K562 (cell line): ENCODE results near the gene ZDHHC5. TPM values are rescaled to one million over a fixed set of nuclear protein-coding genes. Genes with fewer than 3 reads are reported as not detected.

Source experiments
- ASH1L ChIP-seq: fragments of 450-650 bp; IDR thresholded peaks from 2 replicates; pipeline ENCODE4 v1.6.1; 2018; ENCODE audit warnings: borderline replicate concordance, mild to moderate bottlenecking, low read depth; ENCODE audit not compliant: partially characterized antibody
- BMI1 ChIP-seq: fragments of 150-350 bp; IDR thresholded peaks from 2 replicates; pipeline ENCODE4 v1.6.1; 2014; ENCODE audit warnings: low read length
- COPS2 ChIP-seq: fragments of 450-650 bp; conservative IDR thresholded peaks from 2 replicates; pipeline ENCODE4 v1.6.1; 2016; ENCODE audit warnings: mild to moderate bottlenecking, moderate library complexity
- ERF ChIP-seq: fragments of 450-650 bp; formaldehyde crosslinking; IDR thresholded peaks from 2 replicates; pipeline ENCODE4 v1.4.0; 2020; ENCODE audit warnings: mild to moderate bottlenecking, mixed read lengths
- HMGXB4 ChIP-seq: sonication (generic); formaldehyde crosslinking; IDR thresholded peaks from 2 replicates; pipeline ENCODE4 v1.8.1; 2023; ENCODE audit warnings: mild to moderate bottlenecking, missing genetic modification reagents
- IFI16 ChIP-seq: fragments of 250-450 bp; sonication (Bioruptor Pico); IDR thresholded peaks from 2 replicates; pipeline ENCODE4 v2.1.2; 2022; ENCODE audit warnings: mild to moderate bottlenecking, inconsistent platforms
- KLF13 ChIP-seq: fragments of 450-650 bp; IDR thresholded peaks from 2 replicates; pipeline ENCODE4 v1.6.1; 2016; ENCODE audit warnings: missing genetic modification characterization, low read depth, mild to moderate bottlenecking, missing compliant biosample characterization, moderate library complexity, borderline replicate concordance
- MAZ ChIP-seq, 2 experiments: fragments of 450-650 bp in 1 of 2; sonication (generic) in 1 of 2; formaldehyde crosslinking; IDR thresholded peaks in 1 of 2; conservative IDR thresholded peaks in 1 of 2; 2 replicates each; pipeline versions ENCODE4 v1.4.0 to v1.5.0; 2020; ENCODE audit warnings: mild to moderate bottlenecking in 1 of 2, missing genetic modification reagents in 1 of 2
- PCBP2 ChIP-seq: fragments of 200-400 bp; formaldehyde crosslinking; IDR thresholded peaks from 2 replicates; pipeline ENCODE4 v1.6.1; 2018; ENCODE audit warnings: low read length, low read depth, mild to moderate bottlenecking, moderate library complexity; ENCODE audit not compliant: poor library complexity, severe bottlenecking
- PTRF ChIP-seq: fragments of 450-650 bp; IDR thresholded peaks from 2 replicates; pipeline ENCODE4 v1.6.1; 2016; ENCODE audit warnings: mild to moderate bottlenecking, missing genetic modification characterization, missing compliant biosample characterization
- RAD51 ChIP-seq: fragments of 450-650 bp; IDR thresholded peaks from 2 replicates; pipeline ENCODE4 v1.7.1; 2016; ENCODE audit warnings: low read depth, mild to moderate bottlenecking, borderline replicate concordance
- RCOR1 ChIP-seq, 2 experiments: IDR thresholded peaks; 2 replicates each; pipeline ENCODE4 v1.6.1; 2012; ENCODE audit warnings: low read depth in 2 of 2, low read length in 2 of 2, borderline replicate concordance in 1 of 2, improper control_type of control experiment in 1 of 2
- SMARCE1 ChIP-seq: fragments of 450-650 bp; IDR thresholded peaks from 2 replicates; pipeline ENCODE4 v1.7.1; 2016; ENCODE audit warnings: mild to moderate bottlenecking
- STAT6 ChIP-seq: sonication (generic); formaldehyde crosslinking; IDR thresholded peaks from 2 replicates; pipeline ENCODE4 v1.8.1; 2023; ENCODE audit warnings: mild to moderate bottlenecking, missing genetic modification reagents
- TAF7 ChIP-seq: fragments of 450-650 bp; IDR thresholded peaks from 2 replicates; pipeline ENCODE4 v1.6.1; 2016; ENCODE audit warnings: missing genetic modification characterization, missing compliant biosample characterization
- TARDBP ChIP-seq: fragments of 450-650 bp; IDR thresholded peaks from 2 replicates; pipeline ENCODE4 v1.6.1; 2016
- TEAD4 ChIP-seq, 2 experiments: sonication (generic) in 1 of 2; formaldehyde crosslinking in 1 of 2; IDR thresholded peaks; 2 replicates each; pipeline versions ENCODE4 v1.6.1 to v1.8.0; 2012 to 2022; ENCODE audit warnings: borderline replicate concordance in 1 of 2, inconsistent platforms in 1 of 2, low read length in 1 of 2, mild to moderate bottlenecking in 1 of 2, missing genetic modification reagents in 1 of 2
- ZBTB33 ChIP-seq: sonication (generic); formaldehyde crosslinking; IDR thresholded peaks from 2 replicates; pipeline ENCODE4 v1.8.1; 2023; ENCODE audit warnings: mild to moderate bottlenecking, missing genetic modification reagents
- ZNF274 ChIP-seq: IDR thresholded peaks from 2 replicates; pipeline ENCODE4 v1.6.1; 2011; ENCODE audit warnings: low read depth, mild to moderate bottlenecking, low read length, moderate library complexity, borderline replicate concordance
- ZNF766 ChIP-seq: fragments of 200-800 bp; sonication (Bioruptor generic); conservative IDR thresholded peaks from 2 replicates; pipeline ENCODE4 v1.6.1; 2016; ENCODE audit warnings: missing genetic modification characterization, missing compliant biosample characterization
- ZNF79 ChIP-seq: fragments of 250-450 bp; sonication (Bioruptor Pico); IDR thresholded peaks from 2 replicates; pipeline ENCODE4 v1.4.0; 2020; ENCODE audit warnings: low read depth, mild to moderate bottlenecking, moderate library complexity
- polyA plus RNA-seq, 8 experiments: library from polyadenylated mRNA; depleted of rRNA in 4 of 8; stranded (reverse) in 5 of 8; unstranded in 3 of 8; fragments of >200 nt; fragmentation: Nextera tagmentation in 2 of 8; fragmentation: Illumina TruSeq in 1 of 8; extraction: Ambion mirVana in 2 of 8; extraction: Trizol in 1 of 8; gene quantifications; 2 replicates each; pipeline versions ENCODE4 v1.2.1 to v1.2.3, GENCODE V29; 2011 to 2014; ENCODE audit warnings: inconsistent platforms in 1 of 8, missing spikeins in 1 of 8
- total RNA-seq, 7 experiments: library from RNA; depleted of rRNA in 6 of 7; stranded (reverse); fragments of >200 nt in 6 of 7; fragmentation: Illumina TruSeq in 2 of 7; extraction: Trizol in 2 of 7; gene quantifications; 2 replicates each; pipeline versions ENCODE4 v1.2.1 to v1.2.3, GENCODE V29; 2011 to 2021; ENCODE audit warnings: low replicate concordance in 1 of 7

ZDHHC5 gene
- total and polyA plus RNA-seq, 9 of the 15 experiments (the other 6 are each of a cell fraction or from before 2014, with no cell fraction given), result 3.8 to 64.2 (median 35.9) TPM

- peak; percentile 30; the same call in 1 of the 2 replicates for TF ChIP-seq HMGXB4 (CRISPR knock-in tag)
- TF ChIP-seq PTRF (tag), result no peak
- 0 out of 2 replicates have a peak, but pooled peaks have one; percentile 25 for TF ChIP-seq KLF13 (tag)
- no peak for TF ChIP-seq ZNF766 (CRISPR knock-in tag)
- TF ChIP-seq RCOR1 (IDR thresholded peaks at IDR 0.05; ENCODE audit: borderline replicate concordance in 1 of 2, low read depth in 2 of 2, low read length in 2 of 2), result no peak; a peak in 1 of 4 replicates
- no peak for TF ChIP-seq RAD51
- peak; percentile 27; the same call in 1 of the 2 replicates for TF ChIP-seq ZBTB33
- TF ChIP-seq BMI1, result peak; percentile 68
- peak; percentile 5; the same call in 1 of the 2 replicates for TF ChIP-seq TEAD4 (IDR thresholded peaks at IDR 0.05; ENCODE audit: low read length)
- TF ChIP-seq TEAD4 (CRISPR knock-in tag; IDR thresholded peaks at IDR 0.05; ENCODE audit: borderline replicate concordance), result no peak
- TF ChIP-seq SMARCE1, result 0 out of 2 replicates have a peak, but pooled peaks have one; percentile 10
- 0 out of 2 replicates have a peak, but pooled peaks have one; percentile 47 for TF ChIP-seq TARDBP
- no peak for TF ChIP-seq IFI16
- TF ChIP-seq STAT6 (CRISPR knock-in tag), result no peak
- TF ChIP-seq COPS2, result no peak
- no peak for TF ChIP-seq ZNF274
- TF ChIP-seq PCBP2, result no peak
- no peak for TF ChIP-seq ZNF79 (CRISPR knock-in tag)
- TF ChIP-seq ASH1L, result no peak
- 0 out of 2 replicates have a peak, but pooled peaks have one; percentile 66 for TF ChIP-seq ERF (CRISPR knock-in tag)
- peak; percentile 64 to 80; a peak in 3 of 4 replicates for TF ChIP-seq MAZ (CRISPR knock-in tag; conservative IDR thresholded peaks at IDR 0.05 in 1 of 2, IDR thresholded peaks at IDR 0.05 in 1 of 2)
- no peak for TF ChIP-seq TAF7 (tag)
Measured at GRCh38 chr11:57711414-57712255, 43.7 kb downstream of the ZDHHC5 start, which contains the start of gene MED19 (continued).
